ENCODE data around the gene MORN1. TPM values are rescaled to one million over a fixed set of nuclear protein-coding genes. Genes with fewer than 3 reads are reported as not detected.
"Not testable (repeated sequence)": the region's sequence is repeated elsewhere in the genome, so short reads cannot be mapped to it uniquely, and the experiment has no call there.

Gene MORN1
- 4.5 TPM for total RNA-seq
- long read RNA-seq, partial matches to known transcripts = 1 of 5 reads
- long read RNA-seq, other reads (novel, unspliced or antisense) = 3 of 5 reads

DNA sequence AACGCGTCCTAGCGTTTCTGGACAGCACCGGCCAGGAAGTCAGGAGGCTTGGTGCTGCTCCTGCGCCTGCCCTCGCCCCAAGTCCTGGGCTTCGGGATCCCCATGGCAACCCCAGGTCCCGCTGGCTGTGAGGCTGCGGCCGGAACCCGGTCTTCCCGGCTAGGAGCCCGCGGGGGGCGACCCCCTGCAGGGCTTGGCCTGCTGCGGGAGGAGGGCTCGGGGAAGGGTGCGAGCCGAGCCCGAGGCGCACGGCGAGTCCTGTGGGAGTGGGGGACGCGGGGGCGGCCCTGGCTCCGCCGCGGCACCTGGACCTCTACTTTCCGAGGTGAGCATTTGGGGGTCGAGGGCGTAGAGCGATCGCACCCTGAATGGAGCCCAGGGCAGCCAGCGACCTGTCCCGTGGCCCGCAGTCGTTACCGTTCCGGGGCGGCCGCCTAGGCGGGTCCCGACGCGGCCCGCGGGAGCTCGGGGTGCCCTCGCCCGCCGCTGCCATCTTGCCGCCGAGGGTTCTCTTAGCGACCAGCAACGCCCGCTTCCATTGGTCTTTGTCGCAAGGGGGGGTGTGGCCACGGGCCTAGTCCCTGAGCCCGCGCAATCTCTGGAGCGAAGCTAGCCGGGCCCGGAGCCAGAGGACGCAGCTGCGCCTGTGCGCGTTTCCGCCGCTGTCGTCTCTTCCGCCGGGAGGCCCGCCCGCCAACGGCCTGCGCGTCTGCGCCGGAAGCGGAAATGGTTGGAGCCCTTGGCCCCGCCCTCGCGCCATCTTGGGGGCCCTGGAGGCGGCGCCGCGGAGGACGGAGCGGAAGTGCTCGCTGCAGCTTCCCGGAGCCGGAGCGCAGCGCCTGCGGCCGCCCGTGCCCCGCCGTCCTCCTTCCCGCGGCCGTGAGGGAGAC is at the start of gene MORN1, which contains the start of gene RER1:
Gene MORN1, minus strand, starts transcription at position 514 of the 890 bp plus-strand sequence. Its CDS starts 21 bp downstream, at position 493.
Gene RER1, plus strand, starts transcription at position 801 of the 890 bp plus-strand sequence. CDS start 3,950 bp downstream, outside the sequence.
- Histone ChIP-seq H3K4me3 (peak within 1 kb of the TSS; percentile 91), H3K27me3 (ENCODE audit: low read depth) (no peaks in the 10 kb centered on the region), H3K27ac (replicated peaks) (peak within 1 kb of the TSS; percentile 93), H3K9me3 (replicated peaks) (no peaks in the 10 kb centered on the region), H3K36me3 (peaks cover 16% of the 10 kb centered on the region), H3K4me1 (peaks cover 52% of the 10 kb centered on the region)
- peak; percentile 99 for DNase-seq
- TF ChIP-seq, protein P1, sequence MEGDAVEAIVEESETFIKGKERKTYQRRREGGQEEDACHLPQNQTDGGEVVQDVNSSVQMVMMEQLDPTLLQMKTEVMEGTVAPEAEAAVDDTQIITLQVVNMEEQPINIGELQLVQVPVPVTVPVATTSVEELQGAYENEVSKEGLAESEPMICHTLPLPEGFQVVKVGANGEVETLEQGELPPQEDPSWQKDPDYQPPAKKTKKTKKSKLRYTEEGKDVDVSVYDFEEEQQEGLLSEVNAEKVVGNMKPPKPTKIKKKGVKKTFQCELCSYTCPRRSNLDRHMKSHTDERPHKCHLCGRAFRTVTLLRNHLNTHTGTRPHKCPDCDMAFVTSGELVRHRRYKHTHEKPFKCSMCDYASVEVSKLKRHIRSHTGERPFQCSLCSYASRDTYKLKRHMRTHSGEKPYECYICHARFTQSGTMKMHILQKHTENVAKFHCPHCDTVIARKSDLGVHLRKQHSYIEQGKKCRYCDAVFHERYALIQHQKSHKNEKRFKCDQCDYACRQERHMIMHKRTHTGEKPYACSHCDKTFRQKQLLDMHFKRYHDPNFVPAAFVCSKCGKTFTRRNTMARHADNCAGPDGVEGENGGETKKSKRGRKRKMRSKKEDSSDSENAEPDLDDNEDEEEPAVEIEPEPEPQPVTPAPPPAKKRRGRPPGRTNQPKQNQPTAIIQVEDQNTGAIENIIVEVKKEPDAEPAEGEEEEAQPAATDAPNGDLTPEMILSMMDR (IDR thresholded peaks at IDR 0.05; ENCODE audit: borderline replicate concordance) = no peak
- intact Hi-C loops (cut with micrococcal nuclease) = no loop called here

DNA sequence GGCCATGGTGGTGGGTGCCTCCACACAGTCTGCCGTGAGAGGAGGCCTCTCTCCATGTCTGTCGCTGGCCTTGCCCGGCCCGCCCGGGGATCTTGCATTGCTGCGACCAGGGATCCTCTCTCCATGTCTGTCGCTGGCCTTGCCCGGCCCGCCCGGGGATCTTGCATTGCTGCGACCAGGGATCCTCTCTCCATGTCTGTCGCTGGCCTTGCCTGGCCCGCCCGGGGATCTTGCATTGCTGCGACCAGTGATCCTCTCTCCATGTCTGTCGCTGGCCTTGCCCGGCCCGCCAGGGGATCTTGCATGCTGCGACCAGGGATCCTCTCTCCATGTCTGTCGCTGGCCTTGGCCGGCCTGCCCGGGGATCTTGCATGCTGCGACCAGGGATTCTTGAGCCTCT is 49.0 kb upstream of the MORN1 start:
- H3K27me3 ChIP-seq (ENCODE audit: low read depth) = peaks cover 63% of the 10 kb centered on the region
- H3K4me1 ChIP-seq; H3K36me3 ChIP-seq; intact Hi-C loops (cut with micrococcal nuclease); H3K4me3 ChIP-seq; H3K9me3 ChIP-seq (replicated peaks); H3K27ac ChIP-seq (replicated peaks): not testable (repeated sequence)
- peak; percentile 28 for DNase-seq

DNA sequence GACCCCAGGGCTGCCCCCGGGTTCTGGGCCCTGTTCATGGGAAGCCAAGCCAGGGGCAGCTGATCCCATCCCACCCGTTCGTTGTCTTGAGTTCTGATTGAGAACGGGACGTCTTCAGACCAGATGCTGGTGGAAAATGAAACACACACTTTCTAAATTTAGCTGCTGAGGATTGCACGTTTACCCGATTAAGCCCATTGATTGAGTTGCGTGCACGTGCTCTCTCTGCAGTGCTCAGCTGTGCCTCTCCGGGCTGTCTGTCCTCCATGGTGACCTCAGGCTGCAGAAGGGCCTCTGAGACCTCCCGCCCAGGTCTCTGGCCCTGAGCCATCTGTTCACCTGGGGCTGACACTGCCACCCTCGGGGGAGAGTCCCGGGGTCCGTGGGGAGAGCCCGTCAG is 48.0 kb upstream of the MORN1 start:
- Histone ChIP-seq H3K9me3 (replicated peaks) (no peaks in the 10 kb centered on the region), H3K27me3 (ENCODE audit: low read depth) (peaks cover 63% of the 10 kb centered on the region), H3K36me3 (no peaks in the 10 kb centered on the region), H3K27ac (replicated peaks) (no peak overlapping the region), H3K4me3 (no peak overlapping the region), H3K4me1 (no peaks in the 10 kb centered on the region)
- TF ChIP-seq, protein P1 (IDR thresholded peaks at IDR 0.05; ENCODE audit: borderline replicate concordance) = no peak
- intact Hi-C loops (cut with micrococcal nuclease) = no loop called here
- no peak for DNase-seq

DNA sequence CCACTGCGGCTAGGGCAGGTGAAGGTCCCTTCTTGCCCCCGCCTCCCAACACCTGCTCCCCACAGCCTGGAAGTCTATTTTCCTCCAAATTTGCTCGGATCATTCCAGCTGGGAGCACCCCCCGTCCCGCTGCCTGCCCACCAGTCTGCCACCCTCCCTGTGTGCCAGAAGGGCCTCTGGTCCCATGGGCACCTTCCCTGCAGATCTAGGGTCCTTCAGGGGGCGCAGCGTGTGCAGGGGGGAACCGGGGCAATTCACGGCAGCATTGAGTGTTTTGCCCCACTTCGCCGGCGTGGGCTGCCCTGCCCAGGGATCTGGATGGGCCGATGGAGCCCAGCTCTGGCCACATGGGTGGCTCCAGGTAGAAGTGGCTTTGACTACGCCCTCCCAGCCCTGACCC is 47.3 kb upstream of the MORN1 start:
- intact Hi-C loops (cut with micrococcal nuclease) = no loop called here
- TF ChIP-seq, protein P1 (IDR thresholded peaks at IDR 0.05; ENCODE audit: borderline replicate concordance) = no peak
- Histone ChIP-seq H3K4me1 (no peaks in the 10 kb centered on the region), H3K9me3 (replicated peaks) (no peaks in the 10 kb centered on the region), H3K27ac (replicated peaks) (no peak overlapping the region), H3K27me3 (ENCODE audit: low read depth) (peaks cover 63% of the 10 kb centered on the region), H3K4me3 (no peak overlapping the region), H3K36me3 (no peaks in the 10 kb centered on the region)
- no peak for DNase-seq

DNA sequence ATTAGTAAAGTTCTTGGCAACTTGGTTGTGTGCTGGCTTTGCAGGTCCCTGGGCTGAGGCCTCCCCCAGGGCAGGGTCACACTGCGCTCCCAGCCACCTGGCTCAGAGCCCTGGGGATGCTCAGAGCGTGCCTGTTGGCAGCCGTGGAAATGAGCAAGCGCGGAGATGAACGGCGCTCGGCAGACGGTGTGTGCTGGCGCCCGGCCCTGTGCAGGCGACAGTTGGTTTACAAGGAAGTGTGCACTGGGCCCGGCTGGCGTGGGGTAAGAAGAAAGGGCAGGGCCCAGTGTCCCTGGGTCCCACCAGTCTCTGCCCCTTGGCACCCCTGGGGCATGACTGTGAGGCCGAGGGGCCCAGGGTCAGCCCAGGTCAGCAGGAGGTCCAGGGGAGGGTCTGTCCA is 46.7 kb upstream of the MORN1 start:
- H3K4me1 ChIP-seq = no peaks in the 10 kb centered on the region
- intact Hi-C loops (cut with micrococcal nuclease) = no loop called here

More for the DNA sequence above, 46.7 kb upstream of the MORN1 start:
- Histone ChIP-seq H3K27ac (replicated peaks) (no peak overlapping the region), H3K4me3 (no peak overlapping the region), H3K9me3 (replicated peaks) (no peaks in the 10 kb centered on the region), H3K36me3 (no peaks in the 10 kb centered on the region), H3K27me3 (ENCODE audit: low read depth) (peaks cover 63% of the 10 kb centered on the region)
- TF ChIP-seq, protein P1 (IDR thresholded peaks at IDR 0.05; ENCODE audit: borderline replicate concordance) = no peak
- DNase-seq = no peak

All from left ventricle myocardium inferior (tissue), 1 donor.